ENCODE measurements around the gene CHST5.

- TF ChIP-seq POLR2A (IDR thresholded peaks at IDR 0.05) = no peak
- TF ChIP-seq, protein P1, sequence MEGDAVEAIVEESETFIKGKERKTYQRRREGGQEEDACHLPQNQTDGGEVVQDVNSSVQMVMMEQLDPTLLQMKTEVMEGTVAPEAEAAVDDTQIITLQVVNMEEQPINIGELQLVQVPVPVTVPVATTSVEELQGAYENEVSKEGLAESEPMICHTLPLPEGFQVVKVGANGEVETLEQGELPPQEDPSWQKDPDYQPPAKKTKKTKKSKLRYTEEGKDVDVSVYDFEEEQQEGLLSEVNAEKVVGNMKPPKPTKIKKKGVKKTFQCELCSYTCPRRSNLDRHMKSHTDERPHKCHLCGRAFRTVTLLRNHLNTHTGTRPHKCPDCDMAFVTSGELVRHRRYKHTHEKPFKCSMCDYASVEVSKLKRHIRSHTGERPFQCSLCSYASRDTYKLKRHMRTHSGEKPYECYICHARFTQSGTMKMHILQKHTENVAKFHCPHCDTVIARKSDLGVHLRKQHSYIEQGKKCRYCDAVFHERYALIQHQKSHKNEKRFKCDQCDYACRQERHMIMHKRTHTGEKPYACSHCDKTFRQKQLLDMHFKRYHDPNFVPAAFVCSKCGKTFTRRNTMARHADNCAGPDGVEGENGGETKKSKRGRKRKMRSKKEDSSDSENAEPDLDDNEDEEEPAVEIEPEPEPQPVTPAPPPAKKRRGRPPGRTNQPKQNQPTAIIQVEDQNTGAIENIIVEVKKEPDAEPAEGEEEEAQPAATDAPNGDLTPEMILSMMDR (IDR thresholded peaks at IDR 0.05) = no peak
Measured at GRCh38 chr16:75481475-75481874, 54.4 kb downstream of the CHST5 start.

Measured in esophagus squamous epithelium (tissue), 4 donors.